Sigmoid colon (tissue), 4 donors: ENCODE results near the gene TMEM184B.

Source experiments
- CTCF ChIP-seq, 4 experiments: fragments of 450-650 bp in 3 of 4; fragments of 200-600 bp in 1 of 4; IDR thresholded peaks; one replicate each; pipeline ENCODE4 v1.5.1; 2016 to 2019; ENCODE audit warnings: antibody characterized with exemption in 4 of 4, mild to moderate bottlenecking in 3 of 4, moderate library complexity in 2 of 4
- EP300 ChIP-seq, 4 donors: sonication (generic); formaldehyde crosslinking; IDR thresholded peaks; one replicate each; pipeline ENCODE4 v1.6.1; 2017; ENCODE audit warnings: antibody characterized with exemption in 4 of 4
- POLR2A ChIP-seq, 2 donors: fragments of 450-650 bp; IDR thresholded peaks; one replicate each; pipeline ENCODE4 v1.6.1; 2016; ENCODE audit warnings: antibody characterized with exemption in 2 of 2, mild to moderate bottlenecking in 2 of 2, moderate library complexity in 2 of 2
- POLR2AphosphoS5 ChIP-seq, 4 donors: sonication (generic); formaldehyde crosslinking; IDR thresholded peaks; one replicate each; pipeline ENCODE4 v1.6.1; 2017; ENCODE audit warnings: antibody characterized with exemption in 4 of 4

- no peak for TF ChIP-seq CTCF (IDR thresholded peaks at IDR 0.05)
- TF ChIP-seq EP300 (IDR thresholded peaks at IDR 0.05): peak in 2 of 4 donors; percentile 19 to 66
- TF ChIP-seq POLR2A (IDR thresholded peaks at IDR 0.05): no peak
- TF ChIP-seq POLR2AphosphoS5 (IDR thresholded peaks at IDR 0.05): peak; percentile 14 to 56 (median 46)
These were observed 15.6 kb downstream of the TMEM184B start for GRCh38 chr22:38257181-38257580.
